Measurements from ENCODE around the gene THRB. TPM values are rescaled to one million over a fixed set of nuclear protein-coding genes. Genes with fewer than 3 reads are reported as not detected.

The THRB gene
- total RNA-seq: not detected

- Mint-ChIP-seq H3K9me3 (no peaks in the 10 kb centered on the region), H3K4me3 (no peak within 1 kb of the TSS), H3K27ac (no peak within 1 kb of the TSS), H3K36me3 (no peaks in the 10 kb centered on the region), H3K4me1 (ENCODE audit: low read depth) (no peaks in the 10 kb centered on the region), H3K27me3 (peaks cover 39% of the 10 kb centered on the region)
- intact Hi-C loops (cut with micrococcal nuclease): no loop called here
- POLR2A ChIA-PET: no interaction called here
- CTCF ChIA-PET: no interaction called here
- DNase-seq: no peak
These were observed at the start of gene THRB for GRCh38 chr3:24494618-24495325. Gene THRB (minus strand): TSS chr3:24494850.

GRCh38 chr3:24541935-24542334, 47.3 kb upstream of the THRB start:
- POLR2A ChIA-PET: no interaction called here
- H3K27me3 Mint-ChIP-seq: no peaks in the 10 kb centered on the region
- CTCF ChIA-PET: no interaction called here

GRCh38 chr3:24540821-24541220, 46.2 kb upstream of the THRB start:
- Mint-ChIP-seq H3K36me3 (no peaks in the 10 kb centered on the region), H3K9me3 (no peaks in the 10 kb centered on the region), H3K27ac (no peak overlapping the region), H3K4me1 (ENCODE audit: low read depth) (no peaks in the 10 kb centered on the region), H3K27me3 (no peaks in the 10 kb centered on the region), H3K4me3 (no peak overlapping the region)
- DNase-seq: no peak
- CTCF ChIA-PET: no interaction called here
- intact Hi-C loops (cut with micrococcal nuclease): no loop called here
- POLR2A ChIA-PET: no interaction called here

More at GRCh38 chr3:24541935-24542334, 47.3 kb upstream of the THRB start:
- intact Hi-C loops (cut with micrococcal nuclease): no loop called here
- Mint-ChIP-seq H3K36me3 (no peaks in the 10 kb centered on the region), H3K9me3 (no peaks in the 10 kb centered on the region), H3K4me3 (no peak overlapping the region), H3K27ac (no peak overlapping the region), H3K4me1 (ENCODE audit: low read depth) (no peaks in the 10 kb centered on the region)
- DNase-seq: no peak

GRCh38 chr3:24539699-24540098, 45.0 kb upstream of the THRB start:
- POLR2A ChIA-PET: no interaction called here
- CTCF ChIA-PET: no interaction called here
- Mint-ChIP-seq H3K27me3 (no peaks in the 10 kb centered on the region), H3K4me3 (no peak overlapping the region), H3K36me3 (no peaks in the 10 kb centered on the region), H3K4me1 (ENCODE audit: low read depth) (no peaks in the 10 kb centered on the region), H3K27ac (no peak overlapping the region), H3K9me3 (no peaks in the 10 kb centered on the region)
- intact Hi-C loops (cut with micrococcal nuclease): no loop called here
- no peak for DNase-seq

GRCh38 chr3:24538891-24539290, 44.2 kb upstream of the THRB start:
- Mint-ChIP-seq H3K36me3 (no peaks in the 10 kb centered on the region), H3K4me3 (no peak overlapping the region), H3K27me3 (no peaks in the 10 kb centered on the region), H3K4me1 (ENCODE audit: low read depth) (no peaks in the 10 kb centered on the region), H3K27ac (no peak overlapping the region), H3K9me3 (no peaks in the 10 kb centered on the region)
- ChIA-PET CTCF (no interaction called here), POLR2A (no interaction called here)
- no peak for DNase-seq
- intact Hi-C loops (cut with micrococcal nuclease): no loop called here

- Mint-ChIP-seq H3K36me3 (no peaks in the 10 kb centered on the region), H3K27ac (no peak overlapping the region), H3K27me3 (no peaks in the 10 kb centered on the region), H3K9me3 (no peaks in the 10 kb centered on the region), H3K4me1 (ENCODE audit: low read depth) (no peaks in the 10 kb centered on the region), H3K4me3 (no peak overlapping the region)
- intact Hi-C loops (cut with micrococcal nuclease): no loop called here
- no peak for DNase-seq
- ChIA-PET CTCF (no interaction called here), POLR2A (no interaction called here)
These were observed 39.0 kb upstream of the THRB start for GRCh38 chr3:24533561-24534193.

- intact Hi-C loops (cut with micrococcal nuclease): no loop called here
- CTCF ChIA-PET: no interaction called here
- Mint-ChIP-seq H3K9me3 (no peaks in the 10 kb centered on the region), H3K27ac (no peak overlapping the region), H3K36me3 (no peaks in the 10 kb centered on the region), H3K27me3 (no peaks in the 10 kb centered on the region), H3K4me1 (ENCODE audit: low read depth) (no peaks in the 10 kb centered on the region), H3K4me3 (no peak overlapping the region)
- POLR2A ChIA-PET: no interaction called here
- no peak for DNase-seq
These were observed 35.8 kb upstream of the THRB start for GRCh38 chr3:24530471-24530870.

GRCh38 chr3:24529210-24529609, 34.6 kb upstream of the THRB start:
- intact Hi-C loops (cut with micrococcal nuclease): no loop called here
- no peaks in the 10 kb centered on the region for H3K4me1 Mint-ChIP-seq (ENCODE audit: low read depth)
- no peak overlapping the region for H3K27ac Mint-ChIP-seq
- H3K27me3 Mint-ChIP-seq: peaks cover 3% of the 10 kb centered on the region
- ChIA-PET POLR2A (no interaction called here), CTCF (no interaction called here)
- no peaks in the 10 kb centered on the region for H3K9me3 Mint-ChIP-seq
- H3K36me3 Mint-ChIP-seq: no peaks in the 10 kb centered on the region
- DNase-seq: no peak
- no peak overlapping the region for H3K4me3 Mint-ChIP-seq

- peaks cover 17% of the 10 kb centered on the region for H3K27me3 Mint-ChIP-seq
- intact Hi-C loops (cut with micrococcal nuclease): no loop called here
- ChIA-PET POLR2A (no interaction called here), CTCF (no interaction called here)
- no peak for DNase-seq
- H3K4me3 Mint-ChIP-seq: no peak overlapping the region
- H3K27ac Mint-ChIP-seq: no peak overlapping the region
- no peaks in the 10 kb centered on the region for H3K4me1 Mint-ChIP-seq (ENCODE audit: low read depth)
- no peaks in the 10 kb centered on the region for H3K9me3 Mint-ChIP-seq
- no peaks in the 10 kb centered on the region for H3K36me3 Mint-ChIP-seq
These were observed 32.1 kb upstream of the THRB start for GRCh38 chr3:24526640-24527212.

- ChIA-PET CTCF (no interaction called here), POLR2A (no interaction called here)
- Mint-ChIP-seq H3K4me3 (no peak overlapping the region), H3K27me3 (peaks cover 23% of the 10 kb centered on the region), H3K9me3 (no peaks in the 10 kb centered on the region), H3K4me1 (ENCODE audit: low read depth) (no peaks in the 10 kb centered on the region), H3K27ac (no peak overlapping the region), H3K36me3 (no peaks in the 10 kb centered on the region)
- DNase-seq: no peak
- intact Hi-C loops (cut with micrococcal nuclease): no loop called here
These were observed 30.9 kb upstream of the THRB start for GRCh38 chr3:24525557-24525956.

GRCh38 chr3:24525022-24525421, 30.4 kb upstream of the THRB start:
- DNase-seq: no peak
- H3K4me1 Mint-ChIP-seq (ENCODE audit: low read depth): no peaks in the 10 kb centered on the region
- no peaks in the 10 kb centered on the region for H3K36me3 Mint-ChIP-seq
- POLR2A ChIA-PET: no interaction called here
- intact Hi-C loops (cut with micrococcal nuclease): no loop called here
- no peak overlapping the region for H3K4me3 Mint-ChIP-seq
- CTCF ChIA-PET: no interaction called here
- no peak overlapping the region for H3K27ac Mint-ChIP-seq
- H3K27me3 Mint-ChIP-seq: peaks cover 28% of the 10 kb centered on the region
- H3K9me3 Mint-ChIP-seq: no peaks in the 10 kb centered on the region

- intact Hi-C loops (cut with micrococcal nuclease): no loop called here
- Mint-ChIP-seq H3K27me3 (peaks cover 35% of the 10 kb centered on the region), H3K4me1 (ENCODE audit: low read depth) (no peaks in the 10 kb centered on the region), H3K4me3 (no peak overlapping the region), H3K9me3 (no peaks in the 10 kb centered on the region), H3K27ac (no peak overlapping the region), H3K36me3 (no peaks in the 10 kb centered on the region)
- CTCF ChIA-PET: no interaction called here
- DNase-seq: no peak
- POLR2A ChIA-PET: no interaction called here
These were observed 29.5 kb upstream of the THRB start for GRCh38 chr3:24523988-24524727.

- POLR2A ChIA-PET: no interaction called here
- intact Hi-C loops (cut with micrococcal nuclease): no loop called here
- DNase-seq: no peak
- Mint-ChIP-seq H3K27ac (no peak overlapping the region), H3K4me3 (no peak overlapping the region), H3K27me3 (peaks cover 39% of the 10 kb centered on the region), H3K36me3 (no peaks in the 10 kb centered on the region), H3K9me3 (no peaks in the 10 kb centered on the region), H3K4me1 (ENCODE audit: low read depth) (no peaks in the 10 kb centered on the region)
- CTCF ChIA-PET: no interaction called here
These were observed 28.6 kb upstream of the THRB start for GRCh38 chr3:24523215-24523614.
